Measurements from ENCODE around the gene SP5.
"Not testable (repeated sequence)": the region's sequence is repeated elsewhere in the genome, so short reads cannot be mapped to it uniquely, and the experiment has no call there.

SP5 gene

GRCh38 chr2:170711196-170711773 lies 3.9 kb upstream of the SP5 start:
- no peak for DNase-seq (ENCODE audit: low spot score)

GRCh38 chr2:170711774-170712652 lies 3.1 kb upstream of the SP5 start:
- no peak for DNase-seq (ENCODE audit: low spot score)

GRCh38 chr2:170712653-170713542 lies 2.2 kb upstream of the SP5 start:
- no peak for DNase-seq (ENCODE audit: low spot score)

- DNase-seq (ENCODE audit: low spot score): no peak
Observed at GRCh38 chr2:170713543-170714380, 1.4 kb upstream of the SP5 start.

GRCh38 chr2:170714381-170715061 lies 616 bp upstream of the SP5 start:
- no peak for DNase-seq (ENCODE audit: low spot score)

GRCh38 chr2:170715932-170716777 lies 1.0 kb downstream of the SP5 start:
- DNase-seq (ENCODE audit: low spot score): no peak

GRCh38 chr2:170716851-170717598 lies 1.9 kb downstream of the SP5 start:
- DNase-seq (ENCODE audit: low spot score): no peak

- no peak for DNase-seq (ENCODE audit: low spot score)
Observed at GRCh38 chr2:170717599-170717963, 2.4 kb downstream of the SP5 start.

GRCh38 chr2:170717991-170718589 lies 3.0 kb downstream of the SP5 start:
- DNase-seq (ENCODE audit: low spot score): no peak

GRCh38 chr2:170719810-170720209 lies 4.7 kb downstream of the SP5 start:
- no peak for DNase-seq (ENCODE audit: low spot score)

- DNase-seq (ENCODE audit: low spot score): no peak
Observed at GRCh38 chr2:170721678-170722077, 6.5 kb downstream of the SP5 start.

- no peak for DNase-seq (ENCODE audit: low spot score)
Observed at GRCh38 chr2:170722301-170722700, 7.2 kb downstream of the SP5 start.

- DNase-seq (ENCODE audit: low spot score): no peak
Observed at GRCh38 chr2:170723446-170723958, 8.4 kb downstream of the SP5 start.

- DNase-seq (ENCODE audit: low spot score): no peak
Observed at GRCh38 chr2:170733798-170734600, 18.9 kb downstream of the SP5 start.

GRCh38 chr2:170734601-170735000 lies 19.5 kb downstream of the SP5 start:
- not testable (repeated sequence) for DNase-seq (ENCODE audit: low spot score)

GRCh38 chr2:170736628-170737027 lies 21.5 kb downstream of the SP5 start:
- DNase-seq (ENCODE audit: low spot score): no peak

GRCh38 chr2:170737406-170737805 lies 22.3 kb downstream of the SP5 start:
- no peak for DNase-seq (ENCODE audit: low spot score)

- DNase-seq (ENCODE audit: low spot score): no peak
Observed at GRCh38 chr2:170737821-170738220, 22.7 kb downstream of the SP5 start.

Data from cerebellar cortex (tissue), 1 donor.